VCaP (cell line): Measurements from ENCODE around the gene ST8SIA3.
A peak's percentile ranks its signal among the peaks of the same experiment; 100 is the strongest.

Experiments
- H3K27ac ChIP-seq: fragments of 450-650 bp; 2 replicates; pipeline ENCODE4 v1.5.1; 2017
- TF ChIP-seq, protein P1 (sequence below): fragments of 450-650 bp; conservative IDR thresholded peaks from 2 replicates; pipeline ENCODE4 v1.5.1; 2017; ENCODE audit warnings: mild to moderate bottlenecking, moderate library complexity

Gene ST8SIA3

DNA sequence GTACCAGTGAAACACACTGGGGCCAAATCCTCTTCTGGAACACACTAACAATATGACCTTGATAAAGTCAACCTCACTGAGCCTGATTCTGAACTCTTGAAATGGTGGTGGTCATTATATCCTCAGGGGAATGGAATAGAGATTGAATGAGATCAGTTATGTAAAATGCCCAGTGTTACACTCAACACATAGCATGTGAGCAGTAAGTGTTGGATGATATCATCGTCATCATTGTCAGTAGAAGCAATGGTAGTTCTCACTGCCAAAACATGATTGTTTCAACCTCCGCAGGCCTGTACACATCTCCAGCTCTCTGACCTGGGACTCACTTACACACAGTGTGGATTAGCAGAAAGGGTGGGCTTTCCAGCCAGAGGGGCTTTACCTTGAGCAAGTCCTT lies 5.5 kb upstream of the ST8SIA3 start:
- TF ChIP-seq, protein P1, sequence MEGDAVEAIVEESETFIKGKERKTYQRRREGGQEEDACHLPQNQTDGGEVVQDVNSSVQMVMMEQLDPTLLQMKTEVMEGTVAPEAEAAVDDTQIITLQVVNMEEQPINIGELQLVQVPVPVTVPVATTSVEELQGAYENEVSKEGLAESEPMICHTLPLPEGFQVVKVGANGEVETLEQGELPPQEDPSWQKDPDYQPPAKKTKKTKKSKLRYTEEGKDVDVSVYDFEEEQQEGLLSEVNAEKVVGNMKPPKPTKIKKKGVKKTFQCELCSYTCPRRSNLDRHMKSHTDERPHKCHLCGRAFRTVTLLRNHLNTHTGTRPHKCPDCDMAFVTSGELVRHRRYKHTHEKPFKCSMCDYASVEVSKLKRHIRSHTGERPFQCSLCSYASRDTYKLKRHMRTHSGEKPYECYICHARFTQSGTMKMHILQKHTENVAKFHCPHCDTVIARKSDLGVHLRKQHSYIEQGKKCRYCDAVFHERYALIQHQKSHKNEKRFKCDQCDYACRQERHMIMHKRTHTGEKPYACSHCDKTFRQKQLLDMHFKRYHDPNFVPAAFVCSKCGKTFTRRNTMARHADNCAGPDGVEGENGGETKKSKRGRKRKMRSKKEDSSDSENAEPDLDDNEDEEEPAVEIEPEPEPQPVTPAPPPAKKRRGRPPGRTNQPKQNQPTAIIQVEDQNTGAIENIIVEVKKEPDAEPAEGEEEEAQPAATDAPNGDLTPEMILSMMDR: no peak
- no peak overlapping the region for H3K27ac ChIP-seq

DNA sequence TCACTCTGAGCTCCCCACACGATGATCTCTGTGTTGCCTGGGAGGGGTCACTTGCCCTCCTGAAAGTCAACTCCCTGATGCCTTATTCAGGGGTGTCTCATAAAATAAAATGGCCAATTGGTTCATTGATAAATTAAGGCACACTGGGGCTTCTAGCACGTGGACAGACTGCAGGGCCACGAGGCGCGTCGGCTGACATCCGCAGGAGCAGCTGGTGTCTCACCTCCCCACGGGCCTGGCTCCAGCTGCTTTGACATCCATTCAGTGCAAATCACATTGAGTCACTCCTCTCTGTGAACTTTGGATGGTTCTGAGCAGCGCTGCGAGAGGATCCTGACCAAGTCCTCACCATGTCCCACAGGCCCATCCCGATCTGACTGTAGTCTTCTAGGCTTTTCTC lies 4.6 kb upstream of the ST8SIA3 start:
- TF ChIP-seq, protein P1: no peak
- H3K27ac ChIP-seq: no peak overlapping the region

DNA sequence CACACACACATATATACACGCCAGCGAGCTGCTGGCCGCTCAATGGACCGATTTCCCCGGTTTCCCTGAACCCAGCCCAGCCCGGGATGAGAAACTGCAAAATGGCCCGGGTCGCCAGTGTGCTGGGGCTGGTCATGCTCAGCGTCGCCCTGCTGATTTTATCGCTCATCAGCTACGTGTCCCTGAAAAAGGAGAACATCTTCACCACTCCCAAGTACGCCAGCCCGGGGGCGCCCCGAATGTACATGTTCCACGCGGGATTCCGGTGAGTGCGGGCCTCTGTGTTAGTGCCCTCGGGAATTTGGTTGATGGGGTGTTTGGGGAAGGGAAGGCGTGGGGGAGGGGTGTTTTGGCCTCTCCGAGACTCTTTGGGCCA lies 392 bp downstream of the ST8SIA3 start:
- no peak overlapping the region for H3K27ac ChIP-seq
- TF ChIP-seq, protein P1: no peak

DNA sequence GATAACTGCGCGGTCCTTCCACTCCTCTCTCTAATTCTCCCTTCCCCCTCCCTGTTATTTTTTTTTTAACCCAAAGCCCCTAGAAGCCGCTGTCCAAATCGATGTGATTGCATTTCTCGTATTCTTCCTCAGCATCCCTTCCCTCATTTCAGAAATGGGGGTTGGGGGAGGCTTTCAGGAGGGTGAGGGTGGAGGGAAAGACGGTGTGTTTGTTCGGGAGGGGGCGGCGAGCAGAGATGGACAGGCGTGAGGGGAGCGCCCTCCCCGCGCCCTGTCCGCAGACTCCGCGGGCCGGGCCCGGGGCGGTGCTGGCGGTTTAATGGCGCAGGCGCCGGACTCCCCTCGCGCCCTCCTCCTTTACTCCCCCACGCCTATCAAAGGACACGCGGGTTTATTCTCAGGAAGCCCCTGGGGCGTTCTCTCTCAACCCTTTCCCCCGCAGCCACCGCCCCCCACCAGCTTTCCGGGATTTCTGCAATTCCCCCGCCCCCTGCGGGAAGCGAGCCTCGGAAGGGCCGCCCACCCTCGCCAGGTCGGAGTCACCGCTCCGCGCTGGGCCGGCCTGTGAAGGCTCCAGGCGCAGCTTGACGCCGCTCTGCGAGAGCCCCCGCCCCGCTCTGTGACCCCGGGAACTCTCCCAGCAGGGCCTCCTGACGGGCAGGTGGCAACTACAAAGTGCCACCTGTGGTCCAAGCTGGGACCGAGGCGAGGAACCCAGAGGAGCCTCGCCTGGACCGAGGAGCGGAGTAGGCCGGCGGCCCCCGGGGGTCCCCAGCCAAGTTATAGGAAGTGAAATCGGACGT lies 981 bp downstream of the ST8SIA3 start:
- peak overlapping the region; percentile 74; the same call in 1 of the 2 replicates for H3K27ac ChIP-seq
- TF ChIP-seq, protein P1: no peak

DNA sequence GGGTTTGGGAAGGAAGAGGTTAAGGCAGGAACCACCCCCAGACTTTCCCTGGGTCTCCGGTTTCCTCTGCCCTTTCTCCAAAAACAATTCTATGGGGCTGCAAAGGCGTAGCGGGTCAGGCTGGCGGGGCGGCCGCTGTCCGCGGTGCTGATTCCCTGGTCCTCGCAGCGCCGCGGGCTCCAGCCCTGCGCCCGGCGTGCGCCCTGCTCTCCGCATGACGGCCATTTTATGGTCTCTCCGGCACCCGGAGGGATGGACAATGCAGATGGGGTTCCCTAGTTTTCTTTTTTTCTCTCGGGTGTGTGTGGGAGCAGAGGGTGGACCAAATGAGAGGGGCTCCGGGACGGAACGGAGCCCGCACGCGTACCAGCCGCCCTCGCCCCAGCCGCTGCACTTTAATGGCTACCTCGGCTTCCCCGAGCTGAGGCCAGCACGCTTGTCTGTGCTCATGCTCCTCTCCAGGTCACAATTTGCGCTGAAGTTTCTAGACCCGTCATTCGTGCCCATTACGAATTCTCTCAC lies 1.6 kb downstream of the ST8SIA3 start:
- H3K27ac ChIP-seq: peak overlapping the region; percentile 74; the same call in 1 of the 2 replicates
- TF ChIP-seq, protein P1: no peak

DNA sequence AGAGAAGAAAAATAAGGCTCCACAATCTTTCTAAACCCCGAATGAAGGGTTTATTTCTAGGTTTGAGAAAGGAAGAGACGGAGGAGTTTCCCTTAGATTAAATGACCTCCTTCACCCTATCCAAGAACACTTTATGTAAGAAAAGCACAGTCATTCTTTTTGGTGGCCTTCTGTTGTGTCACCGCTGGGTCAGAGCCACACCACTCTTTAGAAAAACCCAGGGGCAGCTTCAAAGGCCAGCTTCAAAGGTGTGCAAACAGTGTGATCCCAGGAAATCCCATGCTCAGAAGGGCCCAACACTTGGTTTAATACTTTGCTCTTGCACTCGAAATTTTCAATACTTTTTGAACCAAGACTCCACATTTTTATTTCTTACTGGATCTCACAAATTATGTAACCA lies 7.1 kb downstream of the ST8SIA3 start:
- peak overlapping the region; percentile 51; the same call in 1 of the 2 replicates for H3K27ac ChIP-seq
- TF ChIP-seq, protein P1: no peak

DNA sequence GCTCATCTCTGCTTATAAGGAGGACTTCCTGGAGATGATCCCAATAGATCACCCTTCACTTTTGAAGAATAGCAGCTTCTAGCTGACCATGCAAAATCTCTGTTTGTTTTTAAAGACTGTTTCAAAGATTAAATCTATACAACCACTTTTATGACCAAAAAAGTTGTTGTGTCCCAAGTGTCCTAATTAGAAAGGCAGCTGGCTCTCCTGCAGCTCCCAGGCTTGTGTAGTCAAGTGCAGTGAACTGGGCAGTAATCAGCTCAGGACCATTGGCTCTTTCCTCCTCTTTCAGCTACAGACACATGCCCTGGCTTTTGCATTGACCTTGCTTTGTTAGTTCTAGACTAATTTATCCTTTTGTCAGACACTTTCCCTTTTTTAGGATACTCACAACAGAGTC lies 10.4 kb downstream of the ST8SIA3 start:
- TF ChIP-seq, protein P1: no peak
- peak overlapping the region; percentile 52 for H3K27ac ChIP-seq
